GM19193 (cell line): ENCODE measurements around the gene C4BPB.

Experiments used
- POLR2A ChIP-seq: IDR thresholded peaks from 4 replicates; pipeline ENCODE4 v1.6.1; 2011; ENCODE audit not compliant: insufficient read depth, insufficient read length; ENCODE audit errors: extremely low read depth

The C4BPB gene, protein sequence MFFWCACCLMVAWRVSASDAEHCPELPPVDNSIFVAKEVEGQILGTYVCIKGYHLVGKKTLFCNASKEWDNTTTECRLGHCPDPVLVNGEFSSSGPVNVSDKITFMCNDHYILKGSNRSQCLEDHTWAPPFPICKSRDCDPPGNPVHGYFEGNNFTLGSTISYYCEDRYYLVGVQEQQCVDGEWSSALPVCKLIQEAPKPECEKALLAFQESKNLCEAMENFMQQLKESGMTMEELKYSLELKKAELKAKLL

GRCh38 chr1:207088701-207089626, at the start of gene C4BPB:
Gene C4BPB, plus strand, starts transcription at chr1:207088860. Its CDS starts 672 bp downstream, at chr1:207089532.
- TF ChIP-seq POLR2A, result no peak

DNA sequence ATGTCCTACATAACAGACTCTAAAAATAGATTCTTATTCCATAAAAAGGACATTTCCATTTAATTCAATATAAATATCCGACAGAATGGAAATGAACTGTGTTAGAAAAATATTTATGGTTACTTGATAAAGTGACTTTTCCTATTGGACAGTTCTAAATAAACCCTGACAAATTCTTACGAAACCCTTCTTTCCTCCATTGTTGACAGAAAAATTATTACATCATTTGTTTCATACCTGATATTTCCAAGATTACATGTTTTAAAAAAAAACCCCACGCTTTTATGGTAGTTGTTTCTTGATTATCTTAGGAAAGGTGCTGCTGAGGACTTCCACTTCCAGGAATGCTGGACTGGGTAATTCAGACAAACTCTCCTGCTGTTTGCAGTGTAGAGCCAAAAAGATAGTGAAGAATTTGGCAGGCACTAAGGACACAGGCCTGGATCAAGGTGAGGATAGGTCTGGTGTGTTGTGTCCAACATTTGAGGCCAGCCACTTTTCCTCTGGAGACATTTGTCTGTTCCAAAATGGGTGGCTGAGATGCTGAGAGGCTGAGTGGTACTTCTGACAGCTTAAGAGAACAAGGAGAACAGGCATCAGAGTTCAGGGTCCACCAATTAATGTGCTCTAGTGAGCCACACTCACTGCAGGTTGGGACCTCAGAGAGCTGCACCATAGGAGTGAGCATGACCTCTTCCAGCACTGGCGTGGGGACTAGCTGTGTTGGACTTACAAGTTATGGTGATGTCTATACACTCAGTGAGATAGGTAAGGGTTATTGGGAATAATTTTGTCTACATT, 49.1 kb upstream of the C4BPB start:
- no peak for TF ChIP-seq POLR2A

DNA sequence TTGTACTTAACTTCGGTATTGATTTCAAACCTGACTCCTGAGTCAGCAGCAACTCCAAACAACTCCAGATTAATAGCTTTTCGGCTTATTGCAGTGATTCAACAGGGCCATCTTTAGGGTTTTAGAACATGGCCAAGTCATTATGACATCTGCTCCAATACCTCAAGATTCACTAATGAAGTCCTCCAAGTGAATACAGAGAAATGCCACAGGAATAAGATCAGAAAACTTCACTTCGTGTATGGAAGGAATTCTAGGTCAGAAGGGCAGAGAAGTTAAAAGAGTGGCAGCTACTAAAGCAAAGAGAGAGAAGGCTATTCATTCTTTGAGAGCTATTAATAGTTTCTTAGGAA, 48.5 kb upstream of the C4BPB start:
- TF ChIP-seq POLR2A, result no peak

DNA sequence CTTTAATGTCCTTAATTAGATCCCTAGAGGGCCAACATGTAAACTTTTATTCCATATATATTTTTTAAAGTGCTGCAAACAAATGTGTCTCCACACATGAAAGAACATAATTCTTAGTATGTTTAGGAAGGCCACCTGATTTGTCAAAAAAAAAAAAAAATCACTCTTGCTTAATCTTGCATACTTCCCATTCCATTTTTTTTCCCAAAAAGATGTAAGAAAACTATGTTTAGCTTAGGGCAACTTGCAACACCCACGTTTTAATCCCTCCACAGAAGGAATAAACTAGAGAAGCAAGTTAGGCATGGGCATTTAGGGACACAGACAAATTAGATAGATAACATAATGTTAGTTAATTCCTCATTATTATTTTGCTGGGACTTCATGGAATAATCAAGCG, 43.2 kb upstream of the C4BPB start:
- TF ChIP-seq POLR2A, result no peak

GRCh38 chr1:207047505-207047904, 41.2 kb upstream of the C4BPB start:
- TF ChIP-seq POLR2A, result no peak

DNA sequence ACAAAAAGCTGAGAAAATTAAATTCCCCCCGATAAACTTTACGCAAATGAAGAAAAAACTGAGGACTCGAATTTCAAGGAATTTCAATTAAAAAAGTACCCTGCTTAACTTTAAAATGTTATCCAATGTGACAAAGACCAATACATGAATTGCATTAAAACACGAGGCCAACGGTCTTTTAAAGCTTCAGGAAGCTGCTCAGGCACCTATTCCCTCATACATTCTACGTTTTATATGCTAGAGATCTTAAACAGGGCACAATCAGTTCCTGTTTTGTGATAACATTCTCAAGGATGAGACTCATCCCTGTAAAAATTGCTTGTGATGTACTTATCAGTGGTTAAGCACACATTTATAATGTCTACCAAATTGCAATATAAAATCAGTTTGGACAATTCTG, 40.6 kb upstream of the C4BPB start:
- TF ChIP-seq POLR2A, result no peak

- TF ChIP-seq POLR2A, result no peak
Measured at GRCh38 chr1:207049054-207049453, 39.6 kb upstream of the C4BPB start.

- no peak for TF ChIP-seq POLR2A
Measured at GRCh38 chr1:207049514-207049913, 39.1 kb upstream of the C4BPB start.

- TF ChIP-seq POLR2A, result no peak
Measured at GRCh38 chr1:207049974-207050391, 38.7 kb upstream of the C4BPB start.

DNA sequence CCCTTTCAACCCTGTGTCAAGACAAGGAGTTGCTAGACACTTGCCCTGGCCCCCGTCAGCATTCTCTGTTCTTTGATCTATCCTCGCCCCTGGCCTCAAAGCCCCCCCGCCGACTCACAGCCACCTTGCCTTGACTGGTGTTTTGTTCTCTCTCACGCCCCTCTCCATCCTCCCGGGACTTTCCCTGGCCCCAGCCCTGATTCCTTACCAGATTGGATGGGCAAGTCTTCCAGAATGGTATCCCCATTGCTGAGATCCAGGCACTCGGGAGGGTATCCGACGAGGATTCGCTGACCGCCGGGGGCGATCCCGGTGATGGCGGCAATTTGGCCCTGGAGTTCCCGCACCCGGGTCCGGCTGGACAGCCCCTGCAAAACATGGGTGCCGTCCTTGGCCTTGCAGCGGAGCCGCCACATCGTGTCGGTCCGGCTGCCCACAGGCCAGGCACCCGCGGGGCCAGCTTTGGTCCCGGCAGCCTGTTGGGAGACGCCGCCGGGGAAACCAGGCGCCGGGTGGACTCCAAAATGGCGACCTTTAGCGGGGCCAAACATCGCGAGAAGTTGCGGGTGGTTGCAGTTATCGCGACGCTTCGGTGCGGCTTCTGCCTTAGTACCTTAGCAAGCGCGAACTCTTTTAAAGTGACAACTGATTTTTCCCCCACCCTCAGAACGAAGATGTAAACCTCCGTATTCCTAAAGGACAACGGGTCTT, 38.0 kb upstream of the C4BPB start:
- TF ChIP-seq POLR2A, result peak; percentile 75

GRCh38 chr1:207051191-207051943, 37.3 kb upstream of the C4BPB start, which contains the start of gene YOD1:
Gene YOD1, minus strand, starts transcription at chr1:207051208. Its CDS starts 178 bp downstream, at chr1:207051030.
- no peak for TF ChIP-seq POLR2A

GRCh38 chr1:207052911-207053769, 35.5 kb upstream of the C4BPB start, which contains the start of gene PFKFB2:
Gene PFKFB2, plus strand, starts transcription at chr1:207053275. Its CDS starts 1,443 bp downstream, at chr1:207054718.
- peak; percentile 75 for TF ChIP-seq POLR2A

GRCh38 chr1:207054491-207054890, 34.2 kb upstream of the C4BPB start:
- no peak for TF ChIP-seq POLR2A

DNA sequence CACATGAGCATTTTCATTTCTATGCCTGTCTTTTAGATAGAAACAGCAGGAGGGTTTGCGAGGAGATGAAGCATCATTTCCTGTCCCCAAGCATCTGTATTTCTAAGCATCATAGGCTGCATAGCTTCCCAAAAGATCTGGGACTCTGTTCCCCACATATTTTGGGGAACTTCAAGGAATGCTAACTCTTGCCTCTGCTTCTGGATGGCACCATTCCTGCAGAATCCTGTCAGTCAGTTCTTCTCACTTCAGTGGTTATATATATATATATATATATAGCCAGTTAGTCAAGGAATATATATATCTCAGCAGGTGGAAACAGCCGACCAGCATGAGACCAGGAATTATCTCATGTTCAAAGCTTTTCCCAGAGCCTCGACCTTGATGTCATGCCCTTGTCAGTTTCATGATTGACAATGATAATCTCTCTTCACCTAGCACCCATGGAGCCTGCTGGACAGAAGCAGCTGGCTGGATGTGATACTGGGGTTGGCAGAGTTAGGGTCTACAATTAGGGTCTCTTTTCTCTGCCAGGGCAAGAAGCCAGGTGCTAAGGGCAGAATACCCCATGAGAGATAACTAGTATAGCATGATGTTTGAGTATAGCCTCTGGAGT, 33.2 kb upstream of the C4BPB start:
- no peak for TF ChIP-seq POLR2A
